Measurements from ENCODE around the gene TSC22D1. TPM values are rescaled to one million over a fixed set of nuclear protein-coding genes. Genes with fewer than 3 reads are reported as not detected.
"Not testable (repeated sequence)": the region's sequence is repeated elsewhere in the genome, so short reads cannot be mapped to it uniquely, and the experiment has no call there.

TSC22D1 gene
- total RNA-seq, 2 donors from 2014 or later: 30.7 to 50.1 TPM

GRCh38 chr13:44601586-44601985 lies 25.5 kb upstream of the TSC22D1 start:
- H3K27ac ChIP-seq: no peak overlapping the region

GRCh38 chr13:44593861-44594592 lies 17.9 kb upstream of the TSC22D1 start:
- ATAC-seq; H3K27me3 ChIP-seq; intact Hi-C loops (cut with DNase I); H3K27ac ChIP-seq; H3K4me1 ChIP-seq; H3K4me3 ChIP-seq; DNase-seq; H3K9me3 ChIP-seq; H3K36me3 ChIP-seq (replicated peaks in 1 of 2; ENCODE audit: insufficient read depth in 1 of 2, low read depth in 2 of 2): not testable (repeated sequence)
- 89 to 94% methylated on average over 19 to 20 of the region's 20 CpGs for WGBS, 2 donors

More at GRCh38 chr13:44601586-44601985, 25.5 kb upstream of the TSC22D1 start:
- TF ChIP-seq POLR2A (IDR thresholded peaks at IDR 0.05) (no peak), CTCF (IDR thresholded peaks at IDR 0.05) (no peak)
- Histone ChIP-seq H3K9me3 (no peaks in the 10 kb centered on the region), H3K36me3 (replicated peaks in 1 of 2; ENCODE audit: insufficient read depth in 1 of 2, low read depth in 2 of 2) (no peaks in the 10 kb centered on the region), H3K4me1 (no peaks in the 10 kb centered on the region), H3K27me3 (no peaks in the 10 kb centered on the region), H3K4me3 (no peak overlapping the region)
- intact Hi-C loops (cut with DNase I): no loop called here
- WGBS, 2 donors: 27 to 40% methylated on average over 2 of the region's 2 CpGs
- ATAC-seq (no peak), DNase-seq (no peak)

GRCh38 chr13:44592216-44592847 lies 16.2 kb upstream of the TSC22D1 start:
- 89 to 93% methylated on average over 6 of the region's 6 CpGs for WGBS, 2 donors
- H3K4me3 ChIP-seq: no peak overlapping the region

GRCh38 chr13:44591316-44591715 lies 15.2 kb upstream of the TSC22D1 start:
- H3K4me3 ChIP-seq: no peak overlapping the region
- TF ChIP-seq POLR2A (IDR thresholded peaks at IDR 0.05): no peak
- TF ChIP-seq CTCF (IDR thresholded peaks at IDR 0.05): no peak
- H3K36me3 ChIP-seq (replicated peaks in 1 of 2; ENCODE audit: insufficient read depth in 1 of 2, low read depth in 2 of 2): no peaks in the 10 kb centered on the region
- intact Hi-C loops (cut with DNase I): no loop called here
- H3K27me3 ChIP-seq: no peaks in the 10 kb centered on the region
- 97% methylated on average over 11 of the region's 15 CpGs; no CpG with 5 or more reads in 1 of the 2 donors for WGBS, 2 donors
- DNase-seq (no peak), ATAC-seq (no peak)
- no peaks in the 10 kb centered on the region for H3K9me3 ChIP-seq
- no peak overlapping the region for H3K27ac ChIP-seq
- no peaks in the 10 kb centered on the region for H3K4me1 ChIP-seq

More at GRCh38 chr13:44592216-44592847, 16.2 kb upstream of the TSC22D1 start:
- intact Hi-C loops (cut with DNase I): no loop called here
- Histone ChIP-seq H3K27ac (no peak overlapping the region), H3K4me1 (no peaks in the 10 kb centered on the region), H3K27me3 (no peaks in the 10 kb centered on the region), H3K36me3 (replicated peaks in 1 of 2; ENCODE audit: insufficient read depth in 1 of 2, low read depth in 2 of 2) (no peaks in the 10 kb centered on the region), H3K9me3 (no peaks in the 10 kb centered on the region)
- DNase-seq (no peak), ATAC-seq (no peak)
- no peak for TF ChIP-seq POLR2A (IDR thresholded peaks at IDR 0.05)
- TF ChIP-seq CTCF (IDR thresholded peaks at IDR 0.05): no peak

- no peak overlapping the region for H3K4me3 ChIP-seq
- WGBS, 2 donors: 87 to 88% methylated on average over 3 of the region's 3 CpGs
- peaks cover 6% of the 10 kb centered on the region for H3K4me1 ChIP-seq
- DNase-seq (no peak), ATAC-seq (no peak)
- no peaks in the 10 kb centered on the region for H3K27me3 ChIP-seq
- TF ChIP-seq POLR2A (IDR thresholded peaks at IDR 0.05) (no peak), CTCF (IDR thresholded peaks at IDR 0.05) (no peak)
- H3K9me3 ChIP-seq: no peaks in the 10 kb centered on the region
- intact Hi-C loops (cut with DNase I): no loop called here
- no peaks in the 10 kb centered on the region for H3K36me3 ChIP-seq (replicated peaks in 1 of 2; ENCODE audit: insufficient read depth in 1 of 2, low read depth in 2 of 2)
- H3K27ac ChIP-seq: no peak overlapping the region
Observed at GRCh38 chr13:44583137-44583536, 7.0 kb upstream of the TSC22D1 start.
